DND-41 (cell line): ENCODE data around the gene IL10RA.

Source experiments
- ATAC-seq: fragments of 200-7000 bp; cut with Tn5 transposase; 3 replicates; pipeline ENCODE4 v1.9.1; 2021; ENCODE audit warnings: low read depth; ENCODE audit not compliant: insufficient read depth
- DNase-seq: peaks from one replicate; pipeline ENCODE4 v3.0.0-alpha.2; 2020
- H2AFZ ChIP-seq: 2 replicates; pipeline ENCODE4 v1.6.0; 2012; ENCODE audit warnings: low read depth, low read length
- H3K27ac ChIP-seq: 2 replicates; pipeline ENCODE4 v1.5.1; 2012; ENCODE audit warnings: low read length, inconsistent platforms
- H3K27me3 ChIP-seq: fragments of 200-600 bp; sonication (generic); 2 replicates; pipeline ENCODE4 v1.6.0; 2012; ENCODE audit warnings: low read length, mild to moderate bottlenecking, inconsistent platforms; ENCODE audit not compliant: insufficient read depth, poor library complexity
- H3K36me3 ChIP-seq: 2 replicates; pipeline ENCODE4 v1.5.1; 2012; ENCODE audit warnings: low read length, inconsistent platforms; ENCODE audit not compliant: insufficient read depth
- H3K4me1 ChIP-seq: 2 replicates; pipeline ENCODE4 v1.5.1; 2012; ENCODE audit warnings: mild to moderate bottlenecking, low read length; ENCODE audit not compliant: insufficient read depth
- H3K4me2 ChIP-seq: 2 replicates; pipeline ENCODE4 v1.6.0; 2012; ENCODE audit warnings: mild to moderate bottlenecking, moderate library complexity, low read length, inconsistent platforms; ENCODE audit not compliant: insufficient read depth
- H3K4me3 ChIP-seq, 2 experiments: fragments of 200-600 bp in 1 of 2; shearing (Covaris generic) in 1 of 2; 2 replicates each; pipeline ENCODE4 v1.5.1; 2012 to 2016; ENCODE audit warnings: inconsistent platforms in 2 of 2, low read length in 2 of 2, mild to moderate bottlenecking in 2 of 2, low read depth in 1 of 2, moderate library complexity in 1 of 2
- H3K79me2 ChIP-seq: 2 replicates; pipeline ENCODE4 v1.6.0; 2012; ENCODE audit warnings: low read length, inconsistent platforms; ENCODE audit not compliant: insufficient read depth
- H3K9ac ChIP-seq: 2 replicates; pipeline ENCODE4 v1.6.0; 2012; ENCODE audit warnings: low read depth, mild to moderate bottlenecking, inconsistent platforms, low read length, moderate library complexity
- H3K9me3 ChIP-seq: 2 replicates; pipeline ENCODE4 v1.5.1; 2012; ENCODE audit warnings: low read length, moderate library complexity, mild to moderate bottlenecking, inconsistent platforms; ENCODE audit not compliant: insufficient read depth, severe bottlenecking
- H4K20me1 ChIP-seq: 2 replicates; pipeline ENCODE4 v1.6.0; 2012; ENCODE audit warnings: low read length; ENCODE audit not compliant: insufficient read depth
- EZH2 ChIP-seq: IDR thresholded peaks from 3 replicates; pipeline ENCODE4 v1.6.1; 2012; ENCODE audit warnings: borderline replicate concordance, low read depth, mild to moderate bottlenecking, moderate library complexity, low read length, inconsistent platforms; ENCODE audit not compliant: severe bottlenecking
- TF ChIP-seq, protein P1 (sequence below): IDR thresholded peaks from 2 replicates; pipeline ENCODE4 v1.5.1; 2012; ENCODE audit warnings: borderline replicate concordance, low read length, moderate library complexity, mild to moderate bottlenecking; ENCODE audit not compliant: poor library complexity, severe bottlenecking; ENCODE audit errors: extremely low read depth

Gene IL10RA

DNA sequence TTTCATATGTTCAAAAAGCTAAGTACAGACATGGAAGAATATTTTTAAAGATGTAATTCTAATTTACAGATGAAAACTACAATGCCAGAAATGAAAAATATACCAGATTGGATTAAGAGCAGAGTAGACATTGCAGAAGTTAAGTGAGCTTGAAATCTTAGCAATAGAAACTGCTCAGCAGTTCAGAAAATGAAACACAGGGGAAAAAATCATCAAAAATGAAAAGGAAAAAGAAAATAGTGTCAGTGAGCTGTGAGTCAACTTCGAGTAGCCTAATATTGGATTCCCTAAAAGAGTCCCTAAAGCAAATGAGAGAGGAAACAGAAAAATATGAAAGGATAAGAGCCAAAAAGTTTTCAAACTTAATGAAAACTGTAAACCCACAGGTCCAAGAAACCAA, 25.8 kb upstream of the IL10RA start:
- no peak for TF ChIP-seq EZH2
- TF ChIP-seq, protein P1, sequence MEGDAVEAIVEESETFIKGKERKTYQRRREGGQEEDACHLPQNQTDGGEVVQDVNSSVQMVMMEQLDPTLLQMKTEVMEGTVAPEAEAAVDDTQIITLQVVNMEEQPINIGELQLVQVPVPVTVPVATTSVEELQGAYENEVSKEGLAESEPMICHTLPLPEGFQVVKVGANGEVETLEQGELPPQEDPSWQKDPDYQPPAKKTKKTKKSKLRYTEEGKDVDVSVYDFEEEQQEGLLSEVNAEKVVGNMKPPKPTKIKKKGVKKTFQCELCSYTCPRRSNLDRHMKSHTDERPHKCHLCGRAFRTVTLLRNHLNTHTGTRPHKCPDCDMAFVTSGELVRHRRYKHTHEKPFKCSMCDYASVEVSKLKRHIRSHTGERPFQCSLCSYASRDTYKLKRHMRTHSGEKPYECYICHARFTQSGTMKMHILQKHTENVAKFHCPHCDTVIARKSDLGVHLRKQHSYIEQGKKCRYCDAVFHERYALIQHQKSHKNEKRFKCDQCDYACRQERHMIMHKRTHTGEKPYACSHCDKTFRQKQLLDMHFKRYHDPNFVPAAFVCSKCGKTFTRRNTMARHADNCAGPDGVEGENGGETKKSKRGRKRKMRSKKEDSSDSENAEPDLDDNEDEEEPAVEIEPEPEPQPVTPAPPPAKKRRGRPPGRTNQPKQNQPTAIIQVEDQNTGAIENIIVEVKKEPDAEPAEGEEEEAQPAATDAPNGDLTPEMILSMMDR: no peak
- Histone ChIP-seq H3K79me2 (no peaks in the 10 kb centered on the region), H3K4me2 (no peak overlapping the region), H2AFZ (no peak overlapping the region), H3K9me3 (no peaks in the 10 kb centered on the region), H3K4me1 (no peaks in the 10 kb centered on the region), H3K9ac (no peak overlapping the region), H3K4me3 (no peak overlapping the region), H3K27me3 (no peaks in the 10 kb centered on the region), H3K36me3 (no peaks in the 10 kb centered on the region), H4K20me1 (no peaks in the 10 kb centered on the region), H3K27ac (no peak overlapping the region)
- no peak for DNase-seq
- ATAC-seq: no peak

DNA sequence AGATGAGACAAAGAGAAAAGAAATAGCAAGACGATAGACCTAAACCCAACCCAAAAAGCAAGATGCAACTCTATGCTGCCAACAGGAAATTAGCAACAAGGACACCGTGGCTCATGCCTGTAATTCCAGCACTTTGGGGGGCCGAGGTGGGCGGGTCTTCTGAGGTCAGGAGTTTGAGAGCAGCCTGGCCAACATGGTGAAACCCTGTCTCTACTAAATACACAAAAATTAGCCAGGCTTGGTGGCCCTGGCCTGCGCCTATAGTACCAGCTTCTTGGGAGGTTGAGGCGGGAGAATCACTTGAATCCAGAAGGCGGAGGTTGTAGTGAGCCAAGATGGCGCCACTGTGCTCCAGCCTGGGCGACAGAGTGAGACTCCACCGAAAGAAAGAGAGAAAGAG, 24.3 kb upstream of the IL10RA start:
- TF ChIP-seq EZH2: no peak
- TF ChIP-seq, protein P1: no peak
- DNase-seq (no peak), ATAC-seq (no peak)
- Histone ChIP-seq H2AFZ (no peak overlapping the region), H3K9me3 (no peaks in the 10 kb centered on the region), H4K20me1 (no peaks in the 10 kb centered on the region), H3K9ac (no peak overlapping the region), H3K4me1 (no peaks in the 10 kb centered on the region), H3K79me2 (no peaks in the 10 kb centered on the region), H3K4me3 (no peak overlapping the region), H3K36me3 (no peaks in the 10 kb centered on the region), H3K4me2 (no peak overlapping the region), H3K27ac (no peak overlapping the region), H3K27me3 (no peaks in the 10 kb centered on the region)

DNA sequence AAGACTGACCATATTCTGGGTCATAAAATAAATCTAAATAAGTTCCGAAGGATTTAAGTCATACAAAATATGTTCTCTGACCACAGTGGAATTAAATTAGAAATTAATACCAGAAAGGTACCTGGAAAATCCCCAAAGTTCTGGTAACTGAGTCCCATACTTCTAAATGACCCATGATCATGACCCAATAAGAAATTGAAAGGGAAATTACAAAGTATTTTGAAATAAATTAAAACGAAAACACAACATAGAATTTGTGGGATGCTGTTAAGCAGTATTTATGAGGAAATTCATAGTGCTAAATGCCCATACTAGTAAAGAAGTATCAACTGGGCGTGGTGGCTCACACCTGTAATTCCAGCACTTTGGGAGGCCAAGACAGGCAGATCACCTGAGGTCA, 23.4 kb upstream of the IL10RA start:
- H3K79me2 ChIP-seq: no peaks in the 10 kb centered on the region
- no peak overlapping the region for H3K9ac ChIP-seq
- ATAC-seq (no peak), DNase-seq (no peak)
- no peaks in the 10 kb centered on the region for H3K27me3 ChIP-seq
- no peak overlapping the region for H3K4me3 ChIP-seq
- no peaks in the 10 kb centered on the region for H4K20me1 ChIP-seq
- TF ChIP-seq, protein P1: no peak
- no peak for TF ChIP-seq EZH2
- no peak overlapping the region for H2AFZ ChIP-seq
- H3K27ac ChIP-seq: no peak overlapping the region
- no peaks in the 10 kb centered on the region for H3K9me3 ChIP-seq
- no peaks in the 10 kb centered on the region for H3K4me1 ChIP-seq
- no peaks in the 10 kb centered on the region for H3K36me3 ChIP-seq
- H3K4me2 ChIP-seq: no peak overlapping the region

DNA sequence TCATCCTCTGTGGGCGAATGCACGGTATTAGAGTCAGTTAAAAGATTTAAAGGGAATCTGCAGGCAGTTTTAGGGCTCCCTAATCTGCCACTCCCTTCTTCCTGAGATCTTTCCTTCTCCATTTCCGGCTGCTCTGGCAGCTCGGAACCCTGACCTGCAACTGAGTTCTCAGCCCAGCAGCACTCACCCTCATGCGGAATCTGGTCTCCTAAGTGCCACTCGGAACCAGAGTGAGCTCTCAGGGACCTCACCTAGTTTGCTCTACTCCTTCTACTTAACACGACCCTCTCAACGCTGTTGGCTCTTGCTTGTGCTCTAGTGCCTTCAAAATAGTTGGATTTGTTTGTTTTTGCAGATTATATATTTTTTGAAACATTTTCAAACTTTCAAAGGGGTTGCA, 19.3 kb upstream of the IL10RA start:
- H3K9me3 ChIP-seq: no peaks in the 10 kb centered on the region
- no peak overlapping the region for H3K27ac ChIP-seq
- TF ChIP-seq EZH2: no peak
- H4K20me1 ChIP-seq: no peaks in the 10 kb centered on the region
- H3K4me2 ChIP-seq: no peak overlapping the region
- no peak for ATAC-seq
- H3K27me3 ChIP-seq: no peaks in the 10 kb centered on the region
- H3K4me1 ChIP-seq: peaks cover 16% of the 10 kb centered on the region
- no peak overlapping the region for H3K9ac ChIP-seq
- H3K79me2 ChIP-seq: no peaks in the 10 kb centered on the region
- H2AFZ ChIP-seq: no peak overlapping the region
- no peak overlapping the region for H3K4me3 ChIP-seq
- no peaks in the 10 kb centered on the region for H3K36me3 ChIP-seq
- DNase-seq: no peak
